AG10803 (cell line): ENCODE data around the gene HOXA5.

Experiments used
- DNase-seq: peaks from one replicate; pipeline ENCODE4 v3.0.0; 2010; ENCODE audit warnings: low read depth
- H3K4me3 ChIP-seq: 2 replicates; pipeline ENCODE4 v1.5.1; 2011; ENCODE audit warnings: mild to moderate bottlenecking, low read length, control low read depth
- TF ChIP-seq, protein P1 (sequence below): conservative IDR thresholded peaks from 2 replicates; pipeline ENCODE4 v1.5.1; 2011; ENCODE audit warnings: mild to moderate bottlenecking, low read length, control low read depth, inconsistent platforms

Gene HOXA5

DNA sequence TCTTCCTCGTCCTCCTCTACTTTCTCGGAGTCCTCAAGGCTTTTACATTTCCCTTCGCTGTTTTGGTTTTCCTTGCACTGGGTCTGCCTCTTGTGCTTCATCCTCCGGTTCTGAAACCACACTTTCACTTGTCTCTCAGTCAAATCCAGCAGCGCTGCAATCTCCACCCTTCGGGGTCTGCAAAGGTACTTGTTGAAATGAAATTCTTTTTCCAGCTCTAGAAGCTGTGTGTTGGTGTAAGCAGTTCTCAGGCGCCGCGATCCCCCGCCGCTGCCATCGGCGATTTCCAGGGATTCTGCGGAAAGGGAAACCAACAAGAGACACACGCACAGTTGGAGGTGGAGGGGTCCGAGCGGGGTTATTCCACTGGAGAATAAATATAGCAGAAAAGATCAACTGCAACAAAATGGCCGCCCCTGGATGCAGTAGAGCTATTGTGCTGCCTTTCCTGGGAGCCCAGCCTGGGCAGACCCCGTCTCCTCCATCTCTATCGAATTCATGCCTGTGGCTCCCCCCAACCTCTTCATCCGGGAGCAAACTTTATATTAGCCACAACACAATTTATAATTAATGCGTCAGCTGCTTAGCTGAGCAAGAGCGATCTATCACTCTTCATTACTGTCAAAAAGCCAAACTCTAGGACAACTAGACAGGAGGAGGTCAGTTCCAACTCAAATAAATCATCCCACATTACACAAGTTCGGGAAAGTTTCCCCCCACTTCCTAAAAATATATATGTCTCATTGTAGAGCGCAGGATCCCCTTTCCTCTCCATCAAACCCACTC, 42.1 kb downstream of the HOXA5 start:
- DNase-seq = no peak
- peak overlapping the region; percentile 35 for H3K4me3 ChIP-seq
- TF ChIP-seq, protein P1, sequence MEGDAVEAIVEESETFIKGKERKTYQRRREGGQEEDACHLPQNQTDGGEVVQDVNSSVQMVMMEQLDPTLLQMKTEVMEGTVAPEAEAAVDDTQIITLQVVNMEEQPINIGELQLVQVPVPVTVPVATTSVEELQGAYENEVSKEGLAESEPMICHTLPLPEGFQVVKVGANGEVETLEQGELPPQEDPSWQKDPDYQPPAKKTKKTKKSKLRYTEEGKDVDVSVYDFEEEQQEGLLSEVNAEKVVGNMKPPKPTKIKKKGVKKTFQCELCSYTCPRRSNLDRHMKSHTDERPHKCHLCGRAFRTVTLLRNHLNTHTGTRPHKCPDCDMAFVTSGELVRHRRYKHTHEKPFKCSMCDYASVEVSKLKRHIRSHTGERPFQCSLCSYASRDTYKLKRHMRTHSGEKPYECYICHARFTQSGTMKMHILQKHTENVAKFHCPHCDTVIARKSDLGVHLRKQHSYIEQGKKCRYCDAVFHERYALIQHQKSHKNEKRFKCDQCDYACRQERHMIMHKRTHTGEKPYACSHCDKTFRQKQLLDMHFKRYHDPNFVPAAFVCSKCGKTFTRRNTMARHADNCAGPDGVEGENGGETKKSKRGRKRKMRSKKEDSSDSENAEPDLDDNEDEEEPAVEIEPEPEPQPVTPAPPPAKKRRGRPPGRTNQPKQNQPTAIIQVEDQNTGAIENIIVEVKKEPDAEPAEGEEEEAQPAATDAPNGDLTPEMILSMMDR = no peak

- TF ChIP-seq, protein P1 = no peak
- DNase-seq = no peak
- H3K4me3 ChIP-seq = peak overlapping the region; percentile 33
These were observed 42.7 kb downstream of the HOXA5 start for GRCh38 chr7:27100694-27101170.

DNA sequence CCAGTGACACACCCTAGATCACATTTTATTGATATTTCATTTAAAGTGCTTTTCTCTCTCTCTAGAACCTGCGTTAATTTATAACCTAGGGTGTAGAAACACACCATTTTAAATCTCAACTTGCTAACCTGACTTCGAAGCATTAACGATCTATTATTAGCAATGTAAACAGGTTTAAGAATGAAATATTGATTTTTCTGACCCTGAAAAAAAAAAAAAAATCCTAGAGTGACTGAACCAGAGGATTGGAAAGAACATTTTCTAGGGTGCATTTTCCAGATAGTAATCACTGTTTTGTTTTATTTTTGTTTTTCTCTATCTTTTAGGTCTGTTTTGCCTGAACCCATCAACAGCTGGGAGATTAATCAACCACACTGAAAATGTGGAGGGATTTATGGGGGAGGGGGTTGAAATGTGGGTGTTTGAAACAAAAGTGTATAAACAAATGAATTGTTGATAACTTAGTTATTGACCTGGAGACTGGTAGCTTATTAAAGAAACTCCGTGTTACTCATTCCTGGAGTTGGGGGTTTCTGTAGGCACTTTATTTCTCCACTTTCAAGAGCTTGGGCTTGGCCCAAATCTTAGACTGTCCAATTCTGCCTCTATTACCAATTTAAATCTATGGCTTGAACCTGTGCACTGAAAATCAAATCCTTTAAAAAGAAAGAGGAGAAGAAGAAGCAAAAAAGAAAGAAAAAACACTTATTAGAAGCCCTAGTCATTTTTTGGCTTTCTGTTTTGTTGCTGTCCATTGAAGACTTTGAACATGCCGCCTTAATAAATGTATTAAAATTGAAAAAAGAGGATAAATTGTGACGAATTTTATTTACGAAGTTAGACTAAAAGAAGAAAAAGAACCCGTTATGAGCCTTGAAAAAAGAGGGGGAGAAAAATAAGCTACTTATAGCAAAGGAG, 43.8 kb downstream of the HOXA5 start:
- no peak for DNase-seq
- H3K4me3 ChIP-seq = peak overlapping the region; percentile 93; the same call in 1 of the 2 replicates
- TF ChIP-seq, protein P1 = no peak

DNA sequence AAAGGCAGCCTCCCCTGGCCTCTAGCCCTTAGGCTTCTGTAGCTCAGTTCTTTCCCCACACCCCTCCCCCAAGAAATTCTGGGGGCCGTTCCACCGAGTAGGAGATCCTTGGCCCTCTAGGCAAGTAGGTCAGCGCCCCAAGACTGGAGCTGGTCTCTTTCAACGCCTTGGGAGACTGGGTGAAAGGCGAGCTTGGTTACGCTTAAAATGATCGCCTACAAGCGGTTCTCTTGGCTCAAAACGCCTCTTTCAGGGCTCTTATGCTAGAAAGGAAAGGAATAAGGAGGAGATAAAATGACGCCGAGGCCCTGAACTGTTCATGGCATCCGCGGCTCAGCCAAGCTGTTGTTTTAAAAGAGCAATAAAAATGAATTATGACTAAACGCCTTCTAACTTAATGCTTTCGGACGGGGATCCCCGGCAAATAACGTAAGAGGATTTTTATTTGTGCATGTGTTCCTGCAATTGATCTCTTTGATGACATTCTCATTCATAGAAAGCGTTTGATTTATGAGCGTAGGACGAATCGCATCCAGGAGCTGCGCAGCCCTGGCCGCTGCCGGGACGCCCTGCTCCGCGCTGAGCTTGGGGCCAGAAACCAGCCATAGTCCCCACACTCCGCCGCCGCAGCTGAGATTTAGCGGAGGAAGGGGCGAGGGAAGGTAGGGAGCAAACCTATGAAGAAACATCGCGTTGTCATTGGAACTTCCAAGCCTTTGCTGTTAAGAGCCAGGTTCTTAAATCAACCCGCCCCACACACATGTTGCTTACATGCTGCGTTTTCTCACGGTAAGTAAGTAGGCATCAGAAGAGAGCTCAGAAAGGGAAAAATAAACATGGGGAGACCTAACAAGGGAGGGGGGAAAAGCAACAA, 44.7 kb downstream of the HOXA5 start:
- H3K4me3 ChIP-seq = peak overlapping the region; percentile 93
- peak; percentile 66 for DNase-seq
- TF ChIP-seq, protein P1 = no peak

GRCh38 chr7:27097686-27098577, 45.5 kb downstream of the HOXA5 start:
- DNase-seq = no peak
- H3K4me3 ChIP-seq = peak overlapping the region; percentile 93
- TF ChIP-seq, protein P1 = 0 out of 2 replicates have a peak, but pooled peaks have one; percentile 14
